Calu3 (cell line): Measurements from ENCODE around the gene TCAF2. TPM values are rescaled to one million over a fixed set of nuclear protein-coding genes. Genes with fewer than 3 reads are reported as not detected.
"Not testable (repeated sequence)": the region's sequence is repeated elsewhere in the genome, so short reads cannot be mapped to it uniquely, and the experiment has no call there.

Experiments used
- Bru-seq: library from RNA; stranded (reverse); fragments of 400-500 nt; gene quantifications from one replicate; lab custom pipeline; 2021; lab: Mats Ljungman, UMichigan
- BruChase-seq, 2 experiments: library from RNA; stranded (reverse); fragments of 400-500 nt; gene quantifications; one replicate each; lab custom pipeline; 2021; lab: Mats Ljungman, UMichigan
- BruUV-seq: library from RNA; stranded (reverse); fragments of 400-500 nt; replicated peaks from 2 replicates; lab custom pipeline; 2021; lab: Mats Ljungman, UMichigan
- CTCF ChIA-PET: fragments of 300-600 bp; sonication (Branson Sonifier 250); formaldehyde crosslinking; loops from one replicate; lab custom pipeline; 2022; ENCODE audit warnings: antibody characterized with exemption; lab: Charles Lee
- DNase-seq: peaks from one replicate; pipeline ENCODE4 v3.0.0; 2022
- H3K27ac Mint-ChIP-seq: one replicate; pipeline ENCODE4 v1.8.0; 2022; ENCODE audit warnings: mixed read lengths; ENCODE audit not compliant: unreplicated experiment
- H3K27me3 Mint-ChIP-seq: one replicate; pipeline ENCODE4 v1.8.0; 2022; ENCODE audit warnings: mixed read lengths; ENCODE audit not compliant: unreplicated experiment
- H3K36me3 Mint-ChIP-seq: one replicate; pipeline ENCODE4 v1.8.0; 2022; ENCODE audit warnings: mild to moderate bottlenecking, moderate library complexity, mixed read lengths; ENCODE audit not compliant: insufficient read depth, unreplicated experiment
- H3K4me1 Mint-ChIP-seq: one replicate; pipeline ENCODE4 v1.8.0; 2022; ENCODE audit warnings: mild to moderate bottlenecking, low read depth, mixed read lengths; ENCODE audit not compliant: unreplicated experiment
- H3K4me3 Mint-ChIP-seq: one replicate; pipeline ENCODE4 v1.8.0; 2022; ENCODE audit warnings: mild to moderate bottlenecking, low read depth, moderate library complexity, mixed read lengths; ENCODE audit not compliant: unreplicated experiment
- H3K9me3 Mint-ChIP-seq: one replicate; pipeline ENCODE4 v1.8.0; 2022; ENCODE audit warnings: low read depth, mixed read lengths; ENCODE audit not compliant: unreplicated experiment
- intact Hi-C: fragments of 100-400 bp; cut with micrococcal nuclease; formaldehyde crosslinking; loops from one replicate; pipeline ENCODE4 v1.10.0; 2022; ENCODE audit not compliant: unreplicated experiment
- long read RNA-seq: library from polyadenylated mRNA; stranded (forward); transcript quantifications from one replicate; pipeline ENCODE4 v2.0.0, GENCODE V29; 2022
- total RNA-seq: library from RNA; stranded (reverse); gene quantifications from 2 replicates; pipeline ENCODE4 v1.2.3, GENCODE V29; 2022

TCAF2 gene
- total RNA-seq, result 0.34 and 0.52 TPM in 2 replicates
- Bru-seq, nascent RNA, result percentile 10 among the genes with signal in this experiment
- BruChase-seq, experiment 1, labeled RNA remaining after a 6-hour chase, result percentile 8 among the genes with signal in this experiment
- BruChase-seq, experiment 2, labeled RNA remaining after a 2-hour chase, result percentile 8 among the genes with signal in this experiment
- long read RNA-seq, result 0 reads

GRCh38 chr7:143620646-143621045, at the start of gene TCAF2:
TSS of gene TCAF2 (plus strand) at chr7:143620974.
- CTCF ChIA-PET, H3K27ac Mint-ChIP-seq, H3K4me1 Mint-ChIP-seq, H3K27me3 Mint-ChIP-seq, BruUV-seq, H3K36me3 Mint-ChIP-seq, intact Hi-C loops, H3K9me3 Mint-ChIP-seq, H3K4me3 Mint-ChIP-seq: not testable (repeated sequence)
- DNase-seq, result peak; percentile 56

GRCh38 chr7:143571501-143571900, 49.3 kb upstream of the TCAF2 start, which contains the start of gene CTAGE15:
TSS of gene CTAGE15 (plus strand) at chr7:143571801. CDS start at chr7:143571818, 17 bp downstream.
- H3K27me3 Mint-ChIP-seq, H3K36me3 Mint-ChIP-seq, H3K9me3 Mint-ChIP-seq: not testable (repeated sequence)

GRCh38 chr7:143588183-143588582, 32.6 kb upstream of the TCAF2 start:
- DNase-seq, CTCF ChIA-PET, H3K27me3 Mint-ChIP-seq, H3K4me3 Mint-ChIP-seq, H3K4me1 Mint-ChIP-seq, H3K36me3 Mint-ChIP-seq, H3K9me3 Mint-ChIP-seq, intact Hi-C loops, H3K27ac Mint-ChIP-seq, BruUV-seq: not testable (repeated sequence)

More at GRCh38 chr7:143571501-143571900, 49.3 kb upstream of the TCAF2 start, which contains the start of gene CTAGE15:
- H3K27ac Mint-ChIP-seq, CTCF ChIA-PET, H3K4me1 Mint-ChIP-seq, H3K4me3 Mint-ChIP-seq, BruUV-seq, DNase-seq, intact Hi-C loops: not testable (repeated sequence)

GRCh38 chr7:143589897-143590296, 30.9 kb upstream of the TCAF2 start:
- H3K27me3 Mint-ChIP-seq, H3K4me3 Mint-ChIP-seq, H3K27ac Mint-ChIP-seq, H3K9me3 Mint-ChIP-seq, intact Hi-C loops, DNase-seq, H3K4me1 Mint-ChIP-seq, CTCF ChIA-PET, H3K36me3 Mint-ChIP-seq, BruUV-seq: not testable (repeated sequence)

- BruUV-seq, H3K27ac Mint-ChIP-seq, CTCF ChIA-PET, H3K27me3 Mint-ChIP-seq, H3K9me3 Mint-ChIP-seq, intact Hi-C loops, H3K36me3 Mint-ChIP-seq, H3K4me1 Mint-ChIP-seq, H3K4me3 Mint-ChIP-seq, DNase-seq: not testable (repeated sequence)
These were observed 22.7 kb upstream of the TCAF2 start for GRCh38 chr7:143598086-143598485.

GRCh38 chr7:143603549-143603948, 17.2 kb upstream of the TCAF2 start:
- H3K9me3 Mint-ChIP-seq, CTCF ChIA-PET, H3K4me3 Mint-ChIP-seq, BruUV-seq, DNase-seq, H3K27me3 Mint-ChIP-seq, intact Hi-C loops, H3K36me3 Mint-ChIP-seq, H3K4me1 Mint-ChIP-seq, H3K27ac Mint-ChIP-seq: not testable (repeated sequence)

GRCh38 chr7:143606088-143606487, 14.7 kb upstream of the TCAF2 start:
- CTCF ChIA-PET, H3K4me1 Mint-ChIP-seq, H3K36me3 Mint-ChIP-seq, H3K27me3 Mint-ChIP-seq, intact Hi-C loops, H3K9me3 Mint-ChIP-seq, H3K27ac Mint-ChIP-seq, DNase-seq, H3K4me3 Mint-ChIP-seq, BruUV-seq: not testable (repeated sequence)

GRCh38 chr7:143615545-143615944, 5.2 kb upstream of the TCAF2 start:
- intact Hi-C loops, H3K4me3 Mint-ChIP-seq, BruUV-seq, H3K4me1 Mint-ChIP-seq, DNase-seq, H3K9me3 Mint-ChIP-seq, H3K27me3 Mint-ChIP-seq, H3K27ac Mint-ChIP-seq, H3K36me3 Mint-ChIP-seq: not testable (repeated sequence)
- CTCF ChIA-PET, result interaction anchor here (0.7 kb wide), 1 partner anchor 350 kb away, joined by 4 read pairs; no protein-coding TSS in a partner anchor

- intact Hi-C loops, H3K27me3 Mint-ChIP-seq, H3K27ac Mint-ChIP-seq, BruUV-seq, CTCF ChIA-PET, H3K4me1 Mint-ChIP-seq, H3K36me3 Mint-ChIP-seq, H3K4me3 Mint-ChIP-seq, H3K9me3 Mint-ChIP-seq, DNase-seq: not testable (repeated sequence)
These were observed 3.6 kb upstream of the TCAF2 start for GRCh38 chr7:143617204-143617603.

GRCh38 chr7:143620058-143620457, 716 bp upstream of the TCAF2 start:
- CTCF ChIA-PET, H3K36me3 Mint-ChIP-seq, H3K9me3 Mint-ChIP-seq, H3K4me1 Mint-ChIP-seq, H3K4me3 Mint-ChIP-seq, intact Hi-C loops, H3K27me3 Mint-ChIP-seq, BruUV-seq, H3K27ac Mint-ChIP-seq: not testable (repeated sequence)
- DNase-seq, result peak; percentile 70
